Neural progenitor cell (in vitro differentiated cells): ENCODE measurements around the gene UAP1.

Experiments used
- EZH2 ChIP-seq: fragments of 200-600 bp; sonication (generic); IDR thresholded peaks from 2 replicates; pipeline ENCODE4 v1.6.1; 2017; ENCODE audit warnings: antibody characterized with exemption, mild to moderate bottlenecking, moderate library complexity
- TF ChIP-seq, protein P1 (sequence below): fragments of 200-600 bp; sonication (generic); IDR thresholded peaks from 2 replicates; pipeline ENCODE4 v1.5.1; 2017; ENCODE audit warnings: antibody characterized with exemption, mild to moderate bottlenecking

DNA sequence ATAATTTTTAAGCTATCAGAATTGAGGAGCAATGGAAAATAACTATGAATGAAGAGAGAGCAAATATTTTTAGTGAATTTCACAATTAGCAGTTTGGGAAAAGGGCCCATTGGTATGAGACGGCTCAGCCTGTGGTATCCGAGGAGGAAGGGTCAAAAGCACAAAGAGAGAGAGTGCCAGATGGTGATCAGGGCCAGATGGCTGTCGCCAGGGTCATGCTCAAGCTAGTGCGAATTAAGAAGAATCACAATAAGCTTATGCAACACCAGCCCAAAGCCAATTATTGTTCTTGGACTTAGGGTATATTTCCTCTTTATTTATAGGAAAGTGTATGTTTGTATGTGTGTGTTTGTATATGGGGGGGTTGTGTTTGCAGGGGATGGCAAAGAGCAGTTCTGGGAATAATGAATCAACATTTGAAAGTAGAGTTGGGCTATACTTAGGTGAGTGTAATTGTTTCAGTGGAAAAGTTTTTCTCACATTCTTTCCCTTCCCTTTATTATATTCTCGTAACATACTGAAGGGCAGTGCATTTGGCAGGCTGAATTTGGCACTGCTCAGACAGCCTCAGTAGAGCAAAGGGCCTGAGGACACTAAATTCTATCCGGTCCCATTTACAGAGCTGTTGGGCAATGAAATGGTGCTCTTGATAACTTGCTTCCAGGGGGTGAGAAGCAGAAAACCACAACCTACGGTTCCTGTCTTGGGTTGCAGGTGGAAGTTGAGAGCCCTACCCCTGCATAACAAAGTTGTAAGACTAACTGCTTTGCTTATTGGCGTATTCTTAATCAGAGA, 51.3 kb downstream of the UAP1 start:
- TF ChIP-seq, protein P1, sequence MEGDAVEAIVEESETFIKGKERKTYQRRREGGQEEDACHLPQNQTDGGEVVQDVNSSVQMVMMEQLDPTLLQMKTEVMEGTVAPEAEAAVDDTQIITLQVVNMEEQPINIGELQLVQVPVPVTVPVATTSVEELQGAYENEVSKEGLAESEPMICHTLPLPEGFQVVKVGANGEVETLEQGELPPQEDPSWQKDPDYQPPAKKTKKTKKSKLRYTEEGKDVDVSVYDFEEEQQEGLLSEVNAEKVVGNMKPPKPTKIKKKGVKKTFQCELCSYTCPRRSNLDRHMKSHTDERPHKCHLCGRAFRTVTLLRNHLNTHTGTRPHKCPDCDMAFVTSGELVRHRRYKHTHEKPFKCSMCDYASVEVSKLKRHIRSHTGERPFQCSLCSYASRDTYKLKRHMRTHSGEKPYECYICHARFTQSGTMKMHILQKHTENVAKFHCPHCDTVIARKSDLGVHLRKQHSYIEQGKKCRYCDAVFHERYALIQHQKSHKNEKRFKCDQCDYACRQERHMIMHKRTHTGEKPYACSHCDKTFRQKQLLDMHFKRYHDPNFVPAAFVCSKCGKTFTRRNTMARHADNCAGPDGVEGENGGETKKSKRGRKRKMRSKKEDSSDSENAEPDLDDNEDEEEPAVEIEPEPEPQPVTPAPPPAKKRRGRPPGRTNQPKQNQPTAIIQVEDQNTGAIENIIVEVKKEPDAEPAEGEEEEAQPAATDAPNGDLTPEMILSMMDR: no peak
- no peak for TF ChIP-seq EZH2
